IgD-negative memory B cell (primary cell): ENCODE data around the gene C2orf68. TPM values are rescaled to one million over a fixed set of nuclear protein-coding genes. Genes with fewer than 3 reads are reported as not detected.
"Not testable (repeated sequence)": the region's sequence is repeated elsewhere in the genome, so short reads cannot be mapped to it uniquely, and the experiment has no call there.

Source experiments
- H3K27ac Mint-ChIP-seq, 3 donors: one replicate each; pipeline ENCODE4 v1.8.0; 2020 to 2022; ENCODE audit warnings: mild to moderate bottlenecking in 3 of 3, mixed read lengths in 3 of 3, moderate library complexity in 1 of 3
- H3K27me3 Mint-ChIP-seq: one replicate; pipeline ENCODE4 v1.8.0; 2021; ENCODE audit warnings: mixed read lengths
- H3K36me3 Mint-ChIP-seq: one replicate; pipeline ENCODE4 v1.8.0; 2020; ENCODE audit warnings: mild to moderate bottlenecking, mixed read lengths
- H3K4me1 Mint-ChIP-seq, 3 donors: one replicate each; pipeline ENCODE4 v1.8.0; 2020 to 2022; ENCODE audit warnings: mixed read lengths in 3 of 3, mild to moderate bottlenecking in 1 of 3
- H3K4me3 Mint-ChIP-seq, 4 donors: one replicate each; pipeline ENCODE4 v1.8.0; 2020 to 2022; ENCODE audit warnings: mild to moderate bottlenecking in 4 of 4, mixed read lengths in 4 of 4, moderate library complexity in 3 of 4
- H3K9me3 Mint-ChIP-seq, 3 donors: one replicate each; pipeline ENCODE4 v1.8.0; 2020 to 2021; ENCODE audit warnings: mixed read lengths in 3 of 3, mild to moderate bottlenecking in 1 of 3
- polyA plus RNA-seq: library from polyadenylated mRNA; unstranded; fragments of 300-500 nt; fragmentation: Illumina TruSeq; gene quantifications from one replicate; pipeline ENCODE4 v1.2.3, GENCODE V29; 2021

Gene C2orf68
- polyA plus RNA-seq, 1 donor from 2014 or later: 18.3 TPM

- H3K27me3 Mint-ChIP-seq: no peaks in the 10 kb centered on the region
- H3K27ac Mint-ChIP-seq: peak overlapping the region in 1 of 3 donors; percentile 37
- peaks cover 20 to 35% (median 28%) of the 10 kb centered on the region in 3 donors for H3K4me1 Mint-ChIP-seq
- peak overlapping the region in 2 of 4 donors; percentile 66 to 91 for H3K4me3 Mint-ChIP-seq
- H3K36me3 Mint-ChIP-seq: peaks cover 3% of the 10 kb centered on the region
- no peaks in the 10 kb centered on the region for H3K9me3 Mint-ChIP-seq
Measured at GRCh38 chr2:85598594-85599340, 13.1 kb downstream of the C2orf68 start.

- H3K9me3 Mint-ChIP-seq: no peaks in the 10 kb centered on the region
- H3K4me1 Mint-ChIP-seq: peaks cover 15 to 31% (median 24%) of the 10 kb centered on the region in 3 donors
- peak overlapping the region in 2 of 4 donors; percentile 51 to 96 for H3K4me3 Mint-ChIP-seq
- peaks cover 3% of the 10 kb centered on the region for H3K36me3 Mint-ChIP-seq
- no peaks in the 10 kb centered on the region for H3K27me3 Mint-ChIP-seq
- H3K27ac Mint-ChIP-seq: peak overlapping the region in 1 of 3 donors; percentile 31
Measured at GRCh38 chr2:85597241-85597640, 14.6 kb downstream of the C2orf68 start.

GRCh38 chr2:85596486-85597143 lies 15.3 kb downstream of the C2orf68 start:
- H3K4me3 Mint-ChIP-seq: peak overlapping the region; percentile 96 to 100 (median 98)
- H3K27me3 Mint-ChIP-seq: no peaks in the 10 kb centered on the region
- no peaks in the 10 kb centered on the region for H3K9me3 Mint-ChIP-seq
- peaks cover 15 to 27% (median 21%) of the 10 kb centered on the region in 3 donors for H3K4me1 Mint-ChIP-seq
- H3K27ac Mint-ChIP-seq: peak overlapping the region in 2 of 3 donors; percentile 75 to 100
- H3K36me3 Mint-ChIP-seq: peaks cover 3% of the 10 kb centered on the region

GRCh38 chr2:85596026-85596333 lies 15.9 kb downstream of the C2orf68 start:
- Mint-ChIP-seq H3K9me3 (no peaks in the 10 kb centered on the region), H3K36me3 (peaks cover 3% of the 10 kb centered on the region), H3K27ac (peak overlapping the region; percentile 75 to 100 (median 97)), H3K4me3 (peak overlapping the region; percentile 96 to 100 (median 98)), H3K27me3 (no peaks in the 10 kb centered on the region), H3K4me1 (peaks cover 15 to 26% (median 15%) of the 10 kb centered on the region in 3 donors)

- peaks cover 15 to 26% (median 15%) of the 10 kb centered on the region in 3 donors for H3K4me1 Mint-ChIP-seq
- H3K27ac Mint-ChIP-seq: peak within 1 kb of the TSS; percentile 75 to 100 (median 97)
- H3K36me3 Mint-ChIP-seq: peaks cover 3% of the 10 kb centered on the region
- no peaks in the 10 kb centered on the region for H3K27me3 Mint-ChIP-seq
- peak within 1 kb of the TSS; percentile 96 to 100 (median 98) for H3K4me3 Mint-ChIP-seq
- no peaks in the 10 kb centered on the region for H3K9me3 Mint-ChIP-seq
Measured at GRCh38 chr2:85595301-85596025, 16.4 kb downstream of the C2orf68 start, which contains the start of gene RNF181. Gene RNF181 (plus strand): TSS chr2:85595745. CDS start chr2:85595764, 19 bp downstream.

GRCh38 chr2:85594715-85595300 lies 17.1 kb downstream of the C2orf68 start:
- Mint-ChIP-seq H3K4me1 (peaks cover 15 to 26% (median 15%) of the 10 kb centered on the region in 3 donors), H3K4me3 (peak overlapping the region; percentile 96 to 100 (median 98)), H3K27ac (peak overlapping the region; percentile 75 to 100 (median 97)), H3K27me3 (no peaks in the 10 kb centered on the region), H3K36me3 (peaks cover 3% of the 10 kb centered on the region), H3K9me3 (no peaks in the 10 kb centered on the region)

GRCh38 chr2:85593023-85593422 lies 18.8 kb downstream of the C2orf68 start:
- Mint-ChIP-seq H3K4me3 (peak overlapping the region in 3 of 4 donors; percentile 9 to 96 (median 52)), H3K27ac (peak overlapping the region in 2 of 3 donors; percentile 26 to 88), H3K9me3 (no peaks in the 10 kb centered on the region), H3K4me1 (peaks cover 15 to 28% (median 15%) of the 10 kb centered on the region in 3 donors), H3K27me3 (no peaks in the 10 kb centered on the region), H3K36me3 (peaks cover 3% of the 10 kb centered on the region)

GRCh38 chr2:85592299-85592698 lies 19.6 kb downstream of the C2orf68 start:
- not testable (repeated sequence) for H3K27me3 Mint-ChIP-seq, H3K36me3 Mint-ChIP-seq, H3K27ac Mint-ChIP-seq, H3K9me3 Mint-ChIP-seq
- Mint-ChIP-seq H3K4me3 (peak overlapping the region in 2 of 4 donors; percentile 12 to 39), H3K4me1 (peaks cover 19 to 31% (median 21%) of the 10 kb centered on the region in 3 donors)

- peak overlapping the region in 1 of 4 donors; percentile 55 for H3K4me3 Mint-ChIP-seq
- no peaks in the 10 kb centered on the region for H3K9me3 Mint-ChIP-seq
- H3K27ac Mint-ChIP-seq: no peak overlapping the region
- no peaks in the 10 kb centered on the region for H3K27me3 Mint-ChIP-seq
- peaks cover 3% of the 10 kb centered on the region for H3K36me3 Mint-ChIP-seq
- peaks cover 19 to 27% (median 21%) of the 10 kb centered on the region in 3 donors for H3K4me1 Mint-ChIP-seq
Measured at GRCh38 chr2:85591563-85591962, 20.3 kb downstream of the C2orf68 start.

- Mint-ChIP-seq H3K9me3 (no peaks in the 10 kb centered on the region), H3K27me3 (no peaks in the 10 kb centered on the region), H3K27ac (no peak overlapping the region), H3K4me3 (peak overlapping the region in 1 of 4 donors; percentile 55), H3K36me3 (peaks cover 3% of the 10 kb centered on the region), H3K4me1 (peaks cover 19 to 23% (median 21%) of the 10 kb centered on the region in 3 donors)
Measured at GRCh38 chr2:85590950-85591349, 20.9 kb downstream of the C2orf68 start.

- H3K27me3 Mint-ChIP-seq: no peaks in the 10 kb centered on the region
- H3K4me1 Mint-ChIP-seq: peaks cover 16 to 22% (median 20%) of the 10 kb centered on the region in 3 donors
- H3K27ac Mint-ChIP-seq: peak overlapping the region in 1 of 3 donors; percentile 10
- no peaks in the 10 kb centered on the region for H3K9me3 Mint-ChIP-seq
- peak overlapping the region in 1 of 4 donors; percentile 73 for H3K4me3 Mint-ChIP-seq
- H3K36me3 Mint-ChIP-seq: peaks cover 3% of the 10 kb centered on the region
Measured at GRCh38 chr2:85589982-85590791, 21.7 kb downstream of the C2orf68 start.

- Mint-ChIP-seq H3K9me3 (no peaks in the 10 kb centered on the region), H3K4me1 (peaks cover 14 to 19% (median 17%) of the 10 kb centered on the region in 3 donors), H3K4me3 (no peak overlapping the region), H3K36me3 (peaks cover 2% of the 10 kb centered on the region), H3K27me3 (no peaks in the 10 kb centered on the region), H3K27ac (no peak overlapping the region)
Measured at GRCh38 chr2:85589181-85589580, 22.7 kb downstream of the C2orf68 start.

- Mint-ChIP-seq H3K9me3 (no peaks in the 10 kb centered on the region), H3K4me1 (peaks cover 14 to 20% (median 19%) of the 10 kb centered on the region in 3 donors), H3K4me3 (peak overlapping the region in 1 of 4 donors; percentile 74), H3K27me3 (no peaks in the 10 kb centered on the region), H3K27ac (peak overlapping the region in 1 of 3 donors; percentile 69), H3K36me3 (no peaks in the 10 kb centered on the region)
Measured at GRCh38 chr2:85588645-85589044, 23.2 kb downstream of the C2orf68 start.

- Mint-ChIP-seq H3K4me3 (peak overlapping the region in 1 of 4 donors; percentile 74), H3K4me1 (peaks cover 17 to 23% (median 22%) of the 10 kb centered on the region in 3 donors), H3K36me3 (no peaks in the 10 kb centered on the region), H3K9me3 (no peaks in the 10 kb centered on the region), H3K27me3 (no peaks in the 10 kb centered on the region), H3K27ac (peak overlapping the region in 1 of 3 donors; percentile 69)
Measured at GRCh38 chr2:85588236-85588635, 23.6 kb downstream of the C2orf68 start.
